ENCODE measurements around the gene TSPAN4. TPM values are rescaled to one million over a fixed set of nuclear protein-coding genes. Genes with fewer than 3 reads are reported as not detected.

The TSPAN4 gene
- total and polyA plus RNA-seq, 2 of the 13 experiments (the other 11 are each of a cell fraction or from before 2014, with no cell fraction given) = 31.7 to 68.3 TPM

- TF ChIP-seq FOXK1 (CRISPR knock-in tag; IDR thresholded peaks at IDR 0.05; ENCODE audit: borderline replicate concordance, low read depth) = peak; percentile 25; the same call in 1 of the 2 replicates
- peak; percentile 91 for TF ChIP-seq ETV5 (CRISPR knock-in tag; IDR thresholded peaks at IDR 0.05; ENCODE audit: borderline replicate concordance)
- TF ChIP-seq, protein P1, sequence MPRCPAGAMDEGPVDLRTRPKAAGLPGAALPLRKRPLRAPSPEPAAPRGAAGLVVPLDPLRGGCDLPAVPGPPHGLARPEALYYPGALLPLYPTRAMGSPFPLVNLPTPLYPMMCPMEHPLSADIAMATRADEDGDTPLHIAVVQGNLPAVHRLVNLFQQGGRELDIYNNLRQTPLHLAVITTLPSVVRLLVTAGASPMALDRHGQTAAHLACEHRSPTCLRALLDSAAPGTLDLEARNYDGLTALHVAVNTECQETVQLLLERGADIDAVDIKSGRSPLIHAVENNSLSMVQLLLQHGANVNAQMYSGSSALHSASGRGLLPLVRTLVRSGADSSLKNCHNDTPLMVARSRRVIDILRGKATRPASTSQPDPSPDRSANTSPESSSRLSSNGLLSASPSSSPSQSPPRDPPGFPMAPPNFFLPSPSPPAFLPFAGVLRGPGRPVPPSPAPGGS (CRISPR knock-in tag; IDR thresholded peaks at IDR 0.05) = 0 out of 2 replicates have a peak, but pooled peaks have one; percentile 42
- peak; percentile 63; the same call in 1 of the 2 replicates for TF ChIP-seq MTA1 (CRISPR knock-in tag; IDR thresholded peaks at IDR 0.05; ENCODE audit: borderline replicate concordance)
- no peak for TF ChIP-seq MTA3 (CRISPR knock-in tag; IDR thresholded peaks at IDR 0.05)
- TF ChIP-seq HMGXB3 (CRISPR knock-in tag; IDR thresholded peaks at IDR 0.05; ENCODE audit: borderline replicate concordance) = peak; percentile 65; the same call in 1 of the 2 replicates
- TF ChIP-seq, protein P2, sequence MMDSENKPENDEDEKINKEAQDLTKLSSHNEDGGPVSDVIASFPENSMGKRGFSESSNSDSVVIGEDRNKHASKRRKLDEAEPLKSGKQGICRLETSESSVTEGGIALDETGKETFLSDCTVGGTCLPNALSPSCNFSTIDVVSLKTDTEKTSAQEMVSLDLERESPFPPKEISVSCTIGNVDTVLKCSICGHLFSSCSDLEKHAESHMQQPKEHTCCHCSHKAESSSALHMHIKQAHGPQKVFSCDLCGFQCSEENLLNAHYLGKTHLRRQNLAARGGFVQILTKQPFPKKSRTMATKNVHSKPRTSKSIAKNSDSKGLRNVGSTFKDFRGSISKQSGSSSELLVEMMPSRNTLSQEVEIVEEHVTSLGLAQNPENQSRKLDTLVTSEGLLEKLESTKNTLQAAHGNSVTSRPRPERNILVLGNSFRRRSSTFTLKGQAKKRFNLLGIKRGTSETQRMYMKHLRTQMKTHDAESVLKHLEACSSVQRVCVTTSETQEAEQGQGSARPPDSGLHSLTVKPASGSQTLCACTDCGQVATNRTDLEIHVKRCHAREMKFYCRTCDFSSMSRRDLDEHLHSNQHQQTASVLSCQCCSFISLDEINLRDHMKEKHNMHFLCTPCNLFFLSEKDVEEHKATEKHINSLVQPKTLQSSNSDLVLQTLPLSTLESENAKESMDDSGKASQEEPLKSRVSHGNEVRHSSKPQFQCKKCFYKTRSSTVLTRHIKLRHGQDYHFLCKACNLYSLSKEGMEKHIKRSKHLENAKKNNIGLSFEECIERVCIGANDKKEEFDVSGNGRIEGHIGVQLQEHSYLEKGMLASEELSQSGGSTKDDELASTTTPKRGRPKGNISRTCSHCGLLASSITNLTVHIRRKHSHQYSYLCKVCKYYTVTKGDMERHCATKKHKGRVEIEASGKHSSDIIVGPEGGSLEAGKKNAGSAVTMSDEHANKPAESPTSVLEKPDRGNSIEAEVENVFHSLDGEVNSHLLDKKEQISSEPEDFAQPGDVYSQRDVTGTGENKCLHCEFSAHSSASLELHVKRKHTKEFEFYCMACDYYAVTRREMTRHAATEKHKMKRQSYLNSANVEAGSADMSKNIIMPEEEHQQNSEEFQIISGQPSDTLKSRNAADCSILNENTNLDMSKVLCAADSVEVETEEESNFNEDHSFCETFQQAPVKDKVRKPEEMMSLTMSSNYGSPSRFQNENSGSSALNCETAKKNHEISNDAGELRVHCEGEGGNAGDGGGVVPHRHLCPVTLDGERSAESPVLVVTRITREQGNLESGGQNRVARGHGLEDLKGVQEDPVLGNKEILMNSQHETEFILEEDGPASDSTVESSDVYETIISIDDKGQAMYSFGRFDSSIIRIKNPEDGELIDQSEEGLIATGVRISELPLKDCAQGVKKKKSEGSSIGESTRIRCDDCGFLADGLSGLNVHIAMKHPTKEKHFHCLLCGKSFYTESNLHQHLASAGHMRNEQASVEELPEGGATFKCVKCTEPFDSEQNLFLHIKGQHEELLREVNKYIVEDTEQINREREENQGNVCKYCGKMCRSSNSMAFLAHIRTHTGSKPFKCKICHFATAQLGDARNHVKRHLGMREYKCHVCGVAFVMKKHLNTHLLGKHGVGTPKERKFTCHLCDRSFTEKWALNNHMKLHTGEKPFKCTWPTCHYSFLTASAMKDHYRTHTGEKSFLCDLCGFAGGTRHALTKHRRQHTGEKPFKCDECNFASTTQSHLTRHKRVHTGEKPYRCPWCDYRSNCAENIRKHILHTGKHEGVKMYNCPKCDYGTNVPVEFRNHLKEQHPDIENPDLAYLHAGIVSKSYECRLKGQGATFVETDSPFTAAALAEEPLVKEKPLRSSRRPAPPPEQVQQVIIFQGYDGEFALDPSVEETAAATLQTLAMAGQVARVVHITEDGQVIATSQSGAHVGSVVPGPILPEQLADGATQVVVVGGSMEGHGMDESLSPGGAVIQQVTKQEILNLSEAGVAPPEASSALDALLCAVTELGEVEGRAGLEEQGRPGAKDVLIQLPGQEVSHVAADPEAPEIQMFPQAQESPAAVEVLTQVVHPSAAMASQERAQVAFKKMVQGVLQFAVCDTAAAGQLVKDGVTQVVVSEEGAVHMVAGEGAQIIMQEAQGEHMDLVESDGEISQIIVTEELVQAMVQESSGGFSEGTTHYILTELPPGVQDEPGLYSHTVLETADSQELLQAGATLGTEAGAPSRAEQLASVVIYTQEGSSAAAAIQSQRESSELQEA (CRISPR knock-in tag; IDR thresholded peaks at IDR 0.05; ENCODE audit: not compliant biosample characterization) = peak; percentile 64
- no peak for TF ChIP-seq SRSF1 (optimal IDR thresholded peaks at IDR 0.05; ENCODE audit: low read depth, low read length)
- peak; percentile 10 for TF ChIP-seq YY1 (IDR thresholded peaks at IDR 0.05; ENCODE audit: insufficient read depth, insufficient replicate concordance, low read depth, low read length)
- peak; percentile 20 for TF ChIP-seq ZNF781 (CRISPR knock-in tag; IDR thresholded peaks at IDR 0.05; ENCODE audit: borderline replicate concordance, not compliant biosample characterization)
- no peak for TF ChIP-seq GABPA (IDR thresholded peaks at IDR 0.05; ENCODE audit: low read depth, low read length)
- TF ChIP-seq GABPA (CRISPR knock-in tag; IDR thresholded peaks at IDR 0.05; ENCODE audit: low read depth) = peak; percentile 71
- no peak for TF ChIP-seq ZNF788 (CRISPR knock-in tag; IDR thresholded peaks at IDR 0.05; ENCODE audit: borderline replicate concordance)
- peak; percentile 69; the same call in 1 of the 2 replicates for TF ChIP-seq ZSCAN25 (CRISPR knock-in tag; IDR thresholded peaks at IDR 0.05)
These were observed 15.3 kb upstream of the TSPAN4 start (continued) for GRCh38 chr11:827146-827896.
